ENCODE measurements around the gene ECE1. TPM values are rescaled to one million over a fixed set of nuclear protein-coding genes. Genes with fewer than 3 reads are reported as not detected.
"Not testable (repeated sequence)": the region's sequence is repeated elsewhere in the genome, so short reads cannot be mapped to it uniquely, and the experiment has no call there.

ECE1 gene
- total RNA-seq, 1 donor from 2014 or later, result 223 TPM

- DNase-seq, result no peak
Measured at GRCh38 chr1:21246905-21247642, 43.2 kb downstream of the ECE1 start.

- DNase-seq, result no peak
Measured at GRCh38 chr1:21245688-21246229, 44.5 kb downstream of the ECE1 start.

- DNase-seq, result no peak
Measured at GRCh38 chr1:21244986-21245687, 45.1 kb downstream of the ECE1 start.

GRCh38 chr1:21244154-21244553 is 46.1 kb downstream of the ECE1 start:
- DNase-seq, result no peak

- no peak for DNase-seq
Measured at GRCh38 chr1:21242846-21243245, 47.4 kb downstream of the ECE1 start.

GRCh38 chr1:21241771-21242581 is 48.3 kb downstream of the ECE1 start:
- no peak for DNase-seq

GRCh38 chr1:21240706-21241105 is 49.6 kb downstream of the ECE1 start:
- DNase-seq, result no peak

GRCh38 chr1:21239221-21239620 is 51.0 kb downstream of the ECE1 start:
- no peak for DNase-seq

GRCh38 chr1:21238141-21238800 is 52.0 kb downstream of the ECE1 start:
- DNase-seq, result no peak

- no peak for DNase-seq
Measured at GRCh38 chr1:21237446-21238088, 52.7 kb downstream of the ECE1 start.

GRCh38 chr1:21236178-21236577 is 54.1 kb downstream of the ECE1 start:
- DNase-seq, result no peak

- DNase-seq, result no peak
Measured at GRCh38 chr1:21234779-21235178, 55.5 kb downstream of the ECE1 start.

- DNase-seq, result no peak
Measured at GRCh38 chr1:21233490-21233889, 56.8 kb downstream of the ECE1 start.

- peak; percentile 77 for DNase-seq
Measured at GRCh38 chr1:21232044-21232443, 58.2 kb downstream of the ECE1 start.

- no peak for DNase-seq
Measured at GRCh38 chr1:21229246-21230000, 60.8 kb downstream of the ECE1 start.

- not testable (repeated sequence) for DNase-seq
Measured at GRCh38 chr1:21228224-21228623, 62.0 kb downstream of the ECE1 start.

- DNase-seq, result no peak
Measured at GRCh38 chr1:21225065-21225464, 65.2 kb downstream of the ECE1 start.

- peak; percentile 67 for DNase-seq
Measured at GRCh38 chr1:21220815-21221214, 69.4 kb downstream of the ECE1 start.

GRCh38 chr1:21219674-21220073 is 70.6 kb downstream of the ECE1 start:
- no peak for DNase-seq

- DNase-seq, result peak; percentile 60
Measured at GRCh38 chr1:21217812-21218596, 72.3 kb downstream of the ECE1 start.

All from dermis blood vessel endothelial cell (primary cell).